ENCODE measurements around the gene ACTR1B.
A peak's percentile ranks its signal among the peaks of the same experiment; 100 is the strongest.
"Not testable (repeated sequence)": the region's sequence is repeated elsewhere in the genome, so short reads cannot be mapped to it uniquely, and the experiment has no call there.

Gene ACTR1B

DNA sequence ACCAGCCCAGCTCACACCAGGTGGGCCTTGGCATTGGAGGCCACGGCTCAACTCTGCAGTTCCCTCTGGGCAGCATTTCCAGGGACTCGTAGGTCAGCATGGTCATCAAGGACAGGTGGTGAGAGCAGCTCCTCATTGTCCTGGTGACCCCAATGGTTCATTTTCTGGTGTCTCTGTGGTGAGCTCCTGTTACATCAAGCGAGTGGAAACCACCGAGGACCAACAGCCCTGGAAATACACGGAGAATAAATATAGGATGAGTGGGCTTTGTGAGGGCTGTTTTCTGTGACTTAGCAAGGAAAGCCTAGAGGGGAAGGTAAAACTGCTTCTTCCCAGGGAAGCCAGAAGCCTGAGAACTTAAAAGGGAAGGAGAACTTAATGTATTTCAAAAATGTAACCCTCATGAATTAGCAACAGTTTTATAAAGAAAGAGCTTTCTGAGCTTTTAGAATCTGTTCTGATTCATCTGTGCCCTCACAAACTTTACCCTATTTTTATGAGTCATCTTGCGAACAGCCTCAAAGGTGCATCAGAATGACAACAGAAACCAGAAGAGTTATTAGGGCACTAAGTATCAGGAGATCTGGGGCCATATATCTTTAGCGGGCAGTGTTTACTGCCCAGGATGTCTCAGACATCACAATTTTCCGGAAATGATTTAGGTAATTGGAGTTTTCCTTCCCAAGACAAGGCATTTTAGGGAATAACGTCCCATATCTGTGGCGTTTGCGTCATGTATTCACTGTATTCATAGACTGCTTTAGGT, 24.4 kb upstream of the ACTR1B start:
- no peak for DNase-seq (ENCODE audit: low read depth in 2 of 2)

DNA sequence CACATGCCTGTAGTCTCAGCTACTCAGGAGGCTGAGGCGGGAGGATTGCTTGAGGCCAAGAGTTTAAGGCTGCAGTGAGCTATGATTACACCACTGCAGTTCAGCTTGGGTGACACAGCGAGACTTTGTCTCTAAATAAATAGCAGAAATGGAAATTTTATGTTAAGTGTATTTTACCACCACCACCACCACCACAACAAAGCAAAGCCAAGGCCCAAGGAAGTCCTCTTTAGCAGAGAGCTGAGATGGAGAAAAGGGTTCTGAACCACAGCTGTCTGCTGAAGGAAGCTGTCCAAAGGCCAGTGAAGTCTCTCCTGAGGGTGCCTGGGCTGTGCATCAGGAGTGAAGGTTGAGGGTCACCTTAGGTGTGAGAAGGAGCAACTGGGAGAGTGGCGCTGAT, 23.4 kb upstream of the ACTR1B start:
- not testable (repeated sequence) for DNase-seq (ENCODE audit: low read depth in 2 of 2)

DNA sequence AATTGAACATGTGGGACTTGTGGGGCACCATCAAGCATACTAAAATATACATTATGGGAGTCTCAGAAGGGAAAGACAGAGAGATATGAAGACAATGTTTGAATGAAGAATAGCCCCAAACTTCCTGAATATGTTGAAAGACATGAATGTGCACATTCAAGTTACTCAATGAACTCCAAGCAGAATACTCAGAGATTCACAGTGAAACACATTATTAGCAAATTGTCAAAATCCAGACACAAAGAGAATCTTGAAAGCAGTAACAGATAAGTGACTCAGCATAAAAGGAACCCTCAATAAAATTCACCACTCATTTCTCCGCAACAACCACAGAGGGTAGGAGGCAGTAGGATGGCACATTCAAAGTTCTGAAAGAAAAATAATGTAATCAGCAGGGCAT, 14.5 kb upstream of the ACTR1B start:
- DNase-seq (ENCODE audit: low read depth in 2 of 2), result no peak

DNA sequence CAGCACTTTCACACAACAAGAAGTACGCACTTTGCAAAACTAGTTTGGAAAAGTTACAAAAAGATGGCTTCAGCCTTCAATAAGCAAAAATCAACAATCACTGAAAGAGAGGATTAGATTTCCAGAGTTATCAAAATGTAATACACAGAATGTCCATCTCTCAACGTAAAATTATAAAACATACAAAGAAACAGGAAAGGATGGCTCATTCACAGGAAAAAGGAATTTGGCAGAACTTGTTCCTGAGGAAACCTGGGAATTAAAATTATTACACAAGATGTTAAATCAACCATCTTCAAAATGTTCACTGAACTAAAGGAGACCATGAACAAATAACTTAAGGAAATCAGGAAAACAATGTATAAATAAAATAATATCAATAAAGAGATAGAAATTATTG, 13.6 kb upstream of the ACTR1B start:
- no peak for DNase-seq (ENCODE audit: low read depth in 2 of 2)

DNA sequence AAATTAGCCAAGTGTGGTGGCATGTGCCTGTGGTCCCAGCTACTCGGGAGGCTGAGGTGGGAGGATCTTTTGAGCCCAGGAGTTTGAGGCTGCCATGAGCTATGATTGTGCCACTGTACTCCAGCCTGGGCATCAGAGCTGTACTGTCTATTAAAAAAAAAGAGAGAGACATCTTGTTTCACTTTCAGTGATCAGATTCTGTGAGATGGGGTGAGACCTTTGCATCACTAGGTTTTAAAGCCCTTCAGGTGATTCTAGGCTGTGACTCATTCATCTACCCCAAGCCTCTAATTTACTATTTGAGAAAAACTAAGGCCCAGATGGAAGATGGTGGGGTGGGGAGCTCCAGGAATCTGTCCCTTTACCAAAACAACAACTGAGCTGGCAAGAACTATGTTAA, 12.8 kb upstream of the ACTR1B start:
- DNase-seq (ENCODE audit: low read depth in 2 of 2), result no peak

DNA sequence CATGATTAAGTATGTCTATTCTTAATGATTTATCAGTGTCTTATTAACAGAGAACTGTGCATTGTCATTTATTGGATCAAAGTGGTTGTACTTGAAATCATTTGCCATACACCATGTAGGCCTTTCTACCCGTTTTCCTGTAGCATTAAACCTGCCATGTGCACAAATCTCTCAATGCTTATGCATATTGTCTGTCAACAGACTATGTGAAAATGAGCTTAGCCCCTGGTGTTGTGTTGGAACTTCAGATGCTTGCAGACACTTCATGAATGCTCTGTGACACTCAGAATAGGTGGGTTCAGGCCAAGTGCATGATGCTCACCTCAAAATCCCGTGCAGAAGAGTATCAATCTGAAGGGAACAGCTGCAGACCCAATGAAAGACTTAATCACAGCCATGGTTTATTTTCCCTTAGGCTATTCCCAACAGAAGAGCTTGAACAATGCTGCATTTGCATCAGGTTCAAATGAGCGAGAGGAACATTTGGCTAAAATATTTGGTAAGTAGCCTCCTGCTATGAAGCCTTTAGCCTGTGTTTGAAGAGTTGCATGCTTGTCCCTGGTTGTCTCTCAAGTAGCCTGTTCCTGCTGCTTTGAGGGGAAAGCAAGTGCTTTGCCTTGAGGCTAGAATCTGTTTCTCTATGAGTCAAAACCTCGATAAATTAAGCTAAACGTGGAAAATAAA, 11.7 kb upstream of the ACTR1B start:
- no peak for DNase-seq (ENCODE audit: low read depth in 2 of 2)

DNA sequence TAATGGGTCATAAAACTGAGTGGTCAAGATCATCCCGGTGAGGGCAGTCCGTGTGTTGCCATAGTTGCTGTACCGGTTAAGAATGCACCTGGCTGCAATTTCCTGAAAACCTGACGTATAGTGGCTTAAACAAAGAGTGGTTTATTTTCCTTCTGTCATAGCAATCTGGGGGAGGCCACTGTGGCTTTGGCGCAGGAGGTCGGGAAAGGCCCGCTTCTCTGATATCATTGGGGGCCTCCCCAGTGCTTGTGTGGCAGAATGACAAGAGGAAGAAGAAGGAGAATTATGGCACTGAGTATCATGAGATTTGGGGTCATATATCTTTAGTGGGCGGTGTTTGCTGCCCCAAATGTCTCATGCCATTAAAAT, 10.1 kb upstream of the ACTR1B start:
- DNase-seq (ENCODE audit: low read depth in 2 of 2), result no peak

DNA sequence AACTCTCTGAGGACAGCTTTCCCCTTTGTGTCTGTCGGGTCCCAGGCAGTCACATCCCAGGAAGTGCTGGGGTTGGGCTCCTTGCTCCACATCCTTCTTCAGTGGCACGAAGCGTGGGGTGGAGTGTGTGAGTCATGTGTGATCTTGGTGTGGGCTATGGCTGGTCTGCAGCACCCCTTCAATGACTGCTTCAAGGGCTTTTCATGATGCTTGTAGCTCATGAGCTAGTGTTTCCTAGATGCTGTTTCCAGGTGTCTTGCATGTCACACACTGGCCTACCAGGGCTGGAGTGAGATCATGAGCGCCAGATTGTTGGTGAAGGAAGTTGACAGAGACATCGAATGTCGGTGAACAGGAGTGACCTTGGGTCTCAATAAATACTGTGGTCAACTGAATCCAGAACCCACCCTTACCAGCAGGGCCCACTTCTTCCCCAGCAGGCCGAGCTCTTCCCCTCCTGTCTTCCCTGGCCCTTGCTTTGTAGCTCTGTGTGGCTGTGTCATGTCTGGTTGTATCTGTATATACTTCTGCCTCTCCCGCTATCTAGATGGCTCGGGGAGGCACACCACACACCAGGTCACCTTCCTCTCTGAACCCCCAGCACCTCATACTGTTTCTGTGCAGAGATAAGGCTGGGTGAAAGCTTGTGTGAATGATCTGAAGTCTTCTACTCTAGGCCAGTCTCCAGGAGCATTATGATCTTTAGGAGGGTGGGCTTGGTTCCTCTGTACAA, 9.5 kb upstream of the ACTR1B start:
- no peak for DNase-seq (ENCODE audit: low read depth in 2 of 2)

DNA sequence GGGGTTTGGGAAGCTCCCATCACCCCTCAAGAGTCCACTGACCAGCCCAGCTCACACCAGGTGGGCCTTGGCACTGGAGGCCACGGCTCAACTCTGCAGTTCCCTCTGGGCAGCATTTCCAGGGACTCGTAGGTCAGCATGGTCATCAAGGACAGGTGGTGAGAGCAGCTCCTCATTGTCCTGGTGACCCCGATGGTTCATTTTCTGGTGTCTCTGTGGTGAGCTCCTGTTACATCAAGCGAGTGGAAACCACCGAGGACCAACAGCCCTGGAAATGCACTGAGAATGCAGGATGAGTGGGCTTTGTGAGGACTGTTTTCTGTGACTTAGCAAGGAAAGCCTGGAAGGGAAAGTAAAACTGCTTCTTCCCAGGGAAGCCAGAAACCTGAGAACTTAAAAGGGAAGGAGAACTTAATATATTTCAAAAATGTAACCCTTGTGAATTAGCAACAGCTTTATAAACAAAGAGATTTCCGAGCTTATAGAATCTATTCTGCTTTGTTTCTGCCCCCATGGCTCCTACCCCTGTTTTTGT, 8.8 kb upstream of the ACTR1B start:
- not testable (repeated sequence) for DNase-seq (ENCODE audit: low read depth in 2 of 2)

DNA sequence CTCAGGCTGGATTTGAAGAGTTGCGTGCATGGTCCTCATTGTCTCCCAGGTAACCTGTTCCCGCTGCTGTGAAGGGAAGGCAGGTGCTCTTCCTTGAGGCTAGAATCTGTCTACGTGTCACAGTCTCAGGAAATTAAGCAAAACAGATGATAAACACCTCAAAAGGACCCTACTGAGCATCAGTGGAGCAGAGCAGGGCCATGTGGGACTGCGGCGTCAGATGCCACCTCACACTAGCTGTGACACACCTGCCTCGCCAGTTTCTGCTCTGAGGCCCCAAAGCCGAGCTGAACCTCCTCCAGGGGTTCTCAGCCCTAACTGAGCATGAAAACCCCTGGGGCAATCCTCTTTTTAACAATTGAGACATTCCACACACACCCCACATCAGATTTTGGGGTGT, 7.7 kb upstream of the ACTR1B start:
- DNase-seq (ENCODE audit: low read depth in 2 of 2), result no peak

DNA sequence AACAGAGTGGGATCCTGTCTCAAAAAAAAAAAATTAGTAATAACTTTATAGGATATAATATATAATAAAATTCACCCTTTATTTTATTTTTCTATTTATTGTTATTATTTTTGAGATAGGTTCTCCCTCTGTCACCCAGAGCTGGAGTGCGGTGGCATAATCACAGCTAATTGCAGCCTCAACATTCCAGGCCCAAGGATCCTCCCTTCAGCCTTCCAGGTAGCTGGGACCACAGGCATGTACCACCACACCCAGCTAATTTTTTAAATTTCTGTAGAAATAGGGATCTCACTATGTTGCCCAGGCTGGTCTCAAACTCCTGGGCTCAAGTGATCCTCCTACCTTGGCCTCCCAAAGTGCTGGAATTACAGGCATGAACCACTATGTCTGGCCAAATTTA, 6.6 kb upstream of the ACTR1B start:
- DNase-seq (ENCODE audit: low read depth in 2 of 2), result no peak

DNA sequence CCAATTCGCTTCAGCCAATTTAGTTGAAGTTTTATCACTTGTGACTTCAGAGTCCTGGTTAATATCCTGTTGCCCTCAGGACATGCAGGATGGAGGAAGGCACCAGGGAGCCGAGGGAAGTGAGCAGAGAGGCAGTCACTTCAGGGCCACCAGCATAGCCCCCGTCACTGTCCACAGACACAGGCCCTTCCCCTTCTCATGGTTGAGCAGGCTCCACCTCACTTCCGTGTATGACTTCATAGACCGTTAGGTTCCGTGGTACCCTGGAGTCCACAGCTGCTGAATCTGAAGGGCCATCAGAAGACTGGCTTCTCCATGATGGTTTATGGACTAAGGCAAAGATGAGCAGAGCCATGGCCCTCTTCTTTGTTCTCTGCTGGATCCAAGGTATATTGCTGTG, 5.6 kb upstream of the ACTR1B start, which contains the start of gene C2orf92:
C2orf92 (plus strand) TSS at position 266 of the 400 bp plus-strand sequence; CDS start at position 342, 76 bp downstream.
- DNase-seq (ENCODE audit: low read depth in 2 of 2), result no peak

DNA sequence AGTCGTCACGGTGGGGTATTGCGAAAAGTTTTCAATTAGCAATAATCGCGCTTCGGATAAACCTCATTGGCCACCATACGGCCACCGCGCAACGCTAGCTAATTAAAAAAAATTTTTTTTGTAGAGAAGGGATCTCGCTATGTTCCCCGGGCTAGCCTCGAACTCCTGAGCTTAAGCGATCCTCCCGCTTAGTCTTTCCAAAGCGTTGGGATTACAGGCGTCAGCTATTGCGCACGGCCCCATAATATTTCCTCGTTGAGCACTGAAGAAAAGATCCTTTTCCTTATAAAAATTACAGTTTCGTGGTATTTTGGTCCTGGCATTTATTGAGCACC, 759 bp upstream of the ACTR1B start:
- DNase-seq (ENCODE audit: low read depth in 2 of 2), result no peak

DNA sequence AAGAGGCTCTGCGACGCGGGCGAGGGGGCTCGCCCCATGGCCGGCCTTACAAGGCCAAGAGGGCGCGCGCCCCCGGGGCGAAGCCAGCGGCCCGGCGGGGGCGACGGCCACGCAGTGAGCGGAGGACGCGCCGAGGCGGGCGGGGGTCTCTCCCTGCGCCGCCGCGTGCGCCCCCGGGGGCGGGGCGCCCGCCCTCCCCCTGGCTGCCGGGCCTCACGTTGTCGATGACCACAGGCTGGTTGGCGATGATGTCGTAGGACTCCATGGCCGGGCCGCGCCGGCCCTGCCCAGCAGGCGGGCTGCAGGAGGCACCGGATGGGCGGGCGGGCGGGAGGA, 250 bp downstream of the ACTR1B start:
- no peak for DNase-seq (ENCODE audit: low read depth in 2 of 2)

DNA sequence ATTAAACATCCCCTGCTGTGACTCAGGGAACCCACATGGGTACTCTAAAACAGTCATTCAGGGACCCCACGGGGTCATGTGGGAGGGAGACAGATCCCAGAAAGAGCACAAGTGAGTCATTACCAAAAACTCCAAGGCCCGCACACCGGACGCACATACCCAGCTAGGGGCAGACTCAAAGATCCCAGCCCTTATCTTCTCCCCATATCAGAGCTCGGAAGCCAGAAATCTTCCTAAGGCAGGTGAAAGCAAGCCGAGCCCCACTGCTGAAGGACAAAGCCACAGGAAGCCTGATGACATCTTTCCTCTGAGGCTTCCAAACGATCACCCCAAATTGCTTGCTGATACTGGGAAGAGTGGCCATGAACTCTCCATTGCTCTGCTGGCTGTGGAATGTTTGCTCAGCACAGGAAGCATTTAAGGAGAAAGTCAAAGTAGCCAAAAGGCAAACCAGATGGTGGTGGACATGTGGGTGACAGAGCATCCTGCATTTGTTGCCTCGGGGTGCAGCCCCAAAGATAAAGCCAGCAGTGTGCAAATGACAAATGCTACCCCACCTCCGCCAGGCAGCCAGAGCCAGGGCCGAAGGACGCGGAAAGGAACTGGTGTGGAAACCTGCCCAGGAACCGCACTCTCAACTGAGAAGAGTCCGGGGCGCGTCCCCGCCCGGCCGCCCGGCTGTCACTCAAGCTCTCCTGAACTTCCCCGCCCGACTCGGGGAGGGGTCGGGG, 784 bp downstream of the ACTR1B start:
- DNase-seq (ENCODE audit: low read depth in 2 of 2), result peak; percentile 72 to 82

DNA sequence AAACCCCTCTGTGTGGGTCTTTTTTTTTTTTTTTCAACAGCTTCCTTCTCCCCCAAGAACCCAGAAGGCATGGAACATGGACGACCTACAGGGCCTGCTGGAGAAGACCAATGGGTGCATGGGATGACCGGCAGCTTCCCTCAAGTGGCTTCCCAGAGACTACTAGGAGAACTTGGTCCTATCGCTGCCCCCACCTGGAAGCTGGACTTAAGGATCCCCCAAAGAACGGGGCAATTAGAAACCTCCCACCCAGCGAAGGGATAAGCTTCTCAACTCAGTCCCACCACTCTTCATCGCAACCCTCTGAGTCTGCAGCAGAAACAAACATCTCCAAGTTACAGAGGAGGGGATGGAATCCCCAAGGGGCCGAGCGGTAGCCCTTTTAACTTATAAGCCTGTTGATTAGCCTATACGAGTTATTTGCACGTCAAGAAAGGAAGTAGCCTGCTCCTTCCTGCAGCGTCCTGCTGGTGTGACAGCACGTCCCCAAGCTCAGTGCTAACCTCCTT, 1.4 kb downstream of the ACTR1B start:
- DNase-seq (ENCODE audit: low read depth in 2 of 2), result no peak

DNA sequence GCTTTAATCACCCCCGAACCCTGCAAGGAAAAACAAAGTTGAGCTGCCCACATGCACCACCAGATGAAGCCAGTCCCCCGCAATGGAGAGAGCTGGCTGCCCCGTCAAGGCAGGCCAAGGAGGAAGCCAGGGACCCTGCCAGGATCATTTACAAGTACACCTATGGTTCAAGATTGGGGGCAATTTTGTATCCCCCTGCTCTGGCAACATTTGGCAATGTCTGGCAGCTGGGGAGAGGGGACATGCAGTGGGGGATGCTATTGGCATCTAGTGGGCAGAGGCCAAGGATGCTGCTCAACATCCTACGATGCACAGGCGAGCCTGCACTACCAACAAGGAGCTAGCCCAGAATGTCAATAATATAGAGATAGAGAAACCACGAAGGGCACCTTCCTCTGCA, 1.9 kb downstream of the ACTR1B start:
- DNase-seq (ENCODE audit: low read depth in 2 of 2), result no peak

DNA sequence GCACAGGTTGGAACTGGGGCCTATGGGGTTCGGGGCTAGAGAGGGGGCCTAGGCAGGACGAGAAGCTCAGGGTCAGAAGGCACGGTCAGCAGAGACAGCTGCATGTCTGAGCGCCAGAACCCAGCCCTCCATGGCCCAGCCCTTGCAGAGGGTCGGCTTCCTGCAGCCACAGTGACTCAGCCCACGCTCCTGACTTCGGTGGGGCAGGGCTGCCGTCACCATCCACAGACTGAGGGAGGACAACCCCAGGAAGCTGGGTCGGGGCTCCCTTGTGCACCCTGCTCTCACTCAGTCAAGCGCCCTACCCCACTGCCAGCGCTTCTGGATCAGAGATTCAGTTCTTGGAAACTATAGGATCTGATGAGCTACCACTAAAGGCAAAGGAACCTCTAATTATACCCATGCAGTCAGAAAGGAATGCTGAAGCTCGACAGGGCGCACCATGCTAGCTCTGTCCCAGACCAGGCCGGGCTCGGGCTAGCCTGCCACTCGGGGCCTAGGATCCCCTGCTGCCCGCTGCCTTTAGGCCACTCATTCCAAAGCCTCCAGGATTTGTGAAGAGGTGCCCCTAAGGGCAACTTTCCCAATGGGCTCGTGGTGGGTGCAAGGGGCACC, 3.0 kb downstream of the ACTR1B start:
- no peak for DNase-seq (ENCODE audit: low read depth in 2 of 2)

DNA sequence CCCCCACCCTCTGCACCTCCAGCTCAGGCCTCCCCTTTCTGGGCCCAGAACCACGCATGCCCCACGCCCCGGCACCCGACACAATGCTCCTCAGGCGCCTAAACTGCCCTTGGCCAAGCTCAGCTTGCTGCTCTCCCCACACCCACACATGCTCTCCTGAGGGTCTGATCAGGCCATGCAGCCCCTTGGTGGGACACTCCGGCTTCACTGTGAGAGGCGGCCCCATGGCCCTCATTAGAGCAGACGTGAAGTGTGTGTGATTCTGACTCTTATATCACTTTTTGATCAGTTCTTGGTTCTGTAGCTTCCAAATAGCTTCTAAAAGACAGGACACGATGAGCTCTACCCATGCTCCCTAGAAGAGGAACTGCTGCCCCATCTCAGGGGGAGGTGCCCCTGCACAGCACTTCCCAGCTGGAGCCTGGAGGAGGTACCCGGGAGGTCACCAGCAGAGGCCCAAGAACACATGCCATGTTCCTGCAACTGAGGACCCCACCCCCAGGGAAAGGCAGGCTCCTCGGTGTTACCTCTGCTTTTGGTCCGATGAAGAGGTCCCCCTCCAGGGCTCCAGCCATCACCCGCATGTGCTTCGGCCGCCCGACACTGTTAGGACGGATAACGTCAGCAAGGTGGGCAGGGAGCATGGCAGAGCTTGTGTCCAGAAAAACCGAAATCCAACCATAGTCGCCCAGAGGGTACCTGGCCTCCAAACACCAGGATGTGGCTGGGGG, 3.6 kb downstream of the ACTR1B start:
- no peak for DNase-seq (ENCODE audit: low read depth in 2 of 2)

DNA sequence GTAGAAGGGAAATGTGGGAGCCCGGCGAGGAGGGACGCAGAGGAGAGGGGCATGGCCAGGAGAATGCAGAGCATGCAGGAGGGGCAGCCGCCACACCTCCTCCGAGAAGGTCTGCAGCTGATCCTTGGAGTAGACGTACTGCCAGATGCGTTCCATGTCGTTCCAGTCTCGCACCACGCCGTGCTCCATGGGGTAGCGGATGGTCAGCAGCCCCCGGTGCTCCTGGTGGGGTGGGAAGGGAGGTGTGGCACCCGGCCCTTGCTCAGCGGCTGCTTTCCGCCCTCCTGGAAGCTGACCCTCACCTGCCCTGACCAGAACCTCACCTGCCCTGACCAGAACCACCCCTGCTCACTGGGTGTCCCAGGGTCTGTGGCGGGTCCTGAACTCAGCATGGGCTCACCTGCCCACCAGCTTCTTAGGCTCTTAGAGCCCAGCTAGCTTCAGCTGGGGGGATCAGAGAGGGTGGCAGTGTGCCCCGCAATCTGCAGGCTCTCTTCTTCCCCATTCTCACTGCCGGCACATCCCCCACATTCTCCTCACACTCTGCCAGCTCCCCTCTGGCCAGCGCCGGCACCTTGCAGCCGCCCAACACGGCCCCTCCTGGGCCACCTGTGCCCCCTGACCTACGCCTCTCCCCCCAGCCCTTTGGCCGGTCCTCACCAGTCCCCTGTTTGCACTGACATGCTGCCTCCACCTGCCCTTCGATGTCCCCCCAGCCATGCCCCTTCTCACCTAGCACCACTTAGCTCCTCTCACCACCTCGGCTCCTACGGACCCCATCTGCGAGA, 4.4 kb downstream of the ACTR1B start:
- no peak for DNase-seq (ENCODE audit: low read depth in 2 of 2)

All from stimulated activated CD8-positive, alpha-beta memory T cell treated with anti-CD3 and anti-CD28 coated beads, Interleukin-7, amount 100 ng/mL, for 4 hours (primary cell).